Measurements from ENCODE around the gene UNC5CL. TPM values are rescaled to one million over a fixed set of nuclear protein-coding genes. Genes with fewer than 3 reads are reported as not detected.
"Not testable (repeated sequence)": the region's sequence is repeated elsewhere in the genome, so short reads cannot be mapped to it uniquely, and the experiment has no call there.

UNC5CL gene
- total RNA-seq, 1 experiment from 2014 or later, result 1.1 TPM

DNA sequence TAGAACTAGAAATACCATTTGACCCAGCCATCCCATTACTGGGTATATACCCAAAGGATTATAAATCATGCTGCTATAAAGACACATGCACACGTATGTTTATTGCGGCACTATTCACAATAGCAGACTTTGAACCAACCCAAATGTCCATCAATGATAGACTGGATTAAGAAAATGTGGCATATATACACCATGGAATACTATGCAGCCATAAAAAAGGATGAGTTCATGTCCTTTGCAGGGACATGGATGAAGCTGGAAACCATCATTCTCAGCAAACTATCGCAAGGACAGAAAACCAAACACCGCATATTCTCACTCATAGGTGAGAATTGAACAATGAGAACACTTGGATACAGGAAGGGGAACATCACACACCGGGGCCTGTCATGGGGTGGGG is 23.2 kb downstream of the UNC5CL start:
- H2AFZ ChIP-seq (ENCODE audit: low read length); H3K9ac ChIP-seq (ENCODE audit: low read length); H3K4me3 ChIP-seq (ENCODE audit: low read length); H3K4me2 ChIP-seq (ENCODE audit: low read depth, low read length, poor library complexity, severe bottlenecking); H3K9me3 ChIP-seq (ENCODE audit: low read length); H3K9me2 ChIP-seq (replicated peaks; ENCODE audit: insufficient read depth, low read length); DNase-seq; H3K4me1 ChIP-seq (ENCODE audit: low read length); H3K27me3 ChIP-seq (ENCODE audit: low read length); H3K27ac ChIP-seq (ENCODE audit: low read length); H3K36me3 ChIP-seq (ENCODE audit: insufficient read depth, low read length); H3K79me2 ChIP-seq (ENCODE audit: low read length); H4K20me1 ChIP-seq (ENCODE audit: insufficient read depth, low read depth, low read length): not testable (repeated sequence)

DNA sequence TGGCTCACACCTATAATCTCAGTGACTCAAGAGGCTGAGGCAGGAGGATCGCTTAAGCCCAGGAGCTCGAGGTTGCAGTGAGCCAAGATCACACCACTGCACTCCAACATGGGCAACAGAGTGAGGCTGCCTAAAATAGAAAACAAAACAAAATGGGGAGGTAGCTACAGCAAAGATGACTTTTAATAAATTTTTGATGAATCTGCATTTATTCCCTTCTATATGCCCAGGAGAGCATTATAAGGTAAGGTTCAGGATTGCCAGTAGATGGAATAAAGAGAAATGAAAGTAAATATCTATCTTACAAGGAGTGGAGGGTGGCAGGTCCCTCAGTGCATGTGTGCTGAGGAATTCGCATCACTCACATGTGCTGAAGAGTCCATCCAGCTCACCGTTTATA is 24.2 kb downstream of the UNC5CL start:
- no peak overlapping the region for H3K9ac ChIP-seq (ENCODE audit: low read length)
- no peak overlapping the region for H3K27ac ChIP-seq (ENCODE audit: low read length)
- DNase-seq, result no peak
- no peaks in the 10 kb centered on the region for H3K79me2 ChIP-seq (ENCODE audit: low read length)
- H3K4me1 ChIP-seq (ENCODE audit: low read length), result no peaks in the 10 kb centered on the region
- no peaks in the 10 kb centered on the region for H4K20me1 ChIP-seq (ENCODE audit: insufficient read depth, low read depth, low read length)
- H3K4me3 ChIP-seq (ENCODE audit: low read length), result no peak overlapping the region
- no peak overlapping the region for H2AFZ ChIP-seq (ENCODE audit: low read length)
- no peaks in the 10 kb centered on the region for H3K9me3 ChIP-seq (ENCODE audit: low read length)
- no peak overlapping the region for H3K4me2 ChIP-seq (ENCODE audit: low read depth, low read length, poor library complexity, severe bottlenecking)
- H3K9me2 ChIP-seq (replicated peaks; ENCODE audit: insufficient read depth, low read length), result no peaks in the 10 kb centered on the region
- no peaks in the 10 kb centered on the region for H3K27me3 ChIP-seq (ENCODE audit: low read length)
- no peaks in the 10 kb centered on the region for H3K36me3 ChIP-seq (ENCODE audit: insufficient read depth, low read length)

- Histone ChIP-seq H3K27ac (ENCODE audit: low read length) (no peak overlapping the region), H3K4me2 (ENCODE audit: low read depth, low read length, poor library complexity, severe bottlenecking) (no peak overlapping the region), H3K4me1 (ENCODE audit: low read length) (no peaks in the 10 kb centered on the region), H3K27me3 (ENCODE audit: low read length) (no peaks in the 10 kb centered on the region), H3K4me3 (ENCODE audit: low read length) (no peak overlapping the region), H2AFZ (ENCODE audit: low read length) (no peak overlapping the region), H4K20me1 (ENCODE audit: insufficient read depth, low read depth, low read length) (no peaks in the 10 kb centered on the region), H3K36me3 (ENCODE audit: insufficient read depth, low read length) (no peaks in the 10 kb centered on the region), H3K9ac (ENCODE audit: low read length) (no peak overlapping the region), H3K9me3 (ENCODE audit: low read length) (no peaks in the 10 kb centered on the region), H3K9me2 (replicated peaks; ENCODE audit: insufficient read depth, low read length) (no peaks in the 10 kb centered on the region), H3K79me2 (ENCODE audit: low read length) (no peaks in the 10 kb centered on the region)
- no peak for DNase-seq
These were observed 25.4 kb downstream of the UNC5CL start for GRCh38 chr6:41013466-41014153.

GRCh38 chr6:41011673-41012072 is 27.3 kb downstream of the UNC5CL start:
- Histone ChIP-seq H2AFZ (ENCODE audit: low read length) (no peak overlapping the region), H3K9me3 (ENCODE audit: low read length) (no peaks in the 10 kb centered on the region), H3K79me2 (ENCODE audit: low read length) (no peaks in the 10 kb centered on the region), H3K27me3 (ENCODE audit: low read length) (no peaks in the 10 kb centered on the region), H3K9me2 (replicated peaks; ENCODE audit: insufficient read depth, low read length) (no peaks in the 10 kb centered on the region), H3K4me1 (ENCODE audit: low read length) (no peaks in the 10 kb centered on the region), H3K9ac (ENCODE audit: low read length) (no peak overlapping the region), H3K27ac (ENCODE audit: low read length) (no peak overlapping the region), H3K4me3 (ENCODE audit: low read length) (no peak overlapping the region), H4K20me1 (ENCODE audit: insufficient read depth, low read depth, low read length) (no peaks in the 10 kb centered on the region), H3K36me3 (ENCODE audit: insufficient read depth, low read length) (no peaks in the 10 kb centered on the region), H3K4me2 (ENCODE audit: low read depth, low read length, poor library complexity, severe bottlenecking) (no peak overlapping the region)
- DNase-seq, result no peak

GRCh38 chr6:41009669-41010068 is 29.4 kb downstream of the UNC5CL start:
- no peak for DNase-seq
- no peaks in the 10 kb centered on the region for H3K9me2 ChIP-seq (replicated peaks; ENCODE audit: insufficient read depth, low read length)
- no peaks in the 10 kb centered on the region for H3K27me3 ChIP-seq (ENCODE audit: low read length)
- no peak overlapping the region for H3K4me3 ChIP-seq (ENCODE audit: low read length)
- no peak overlapping the region for H3K27ac ChIP-seq (ENCODE audit: low read length)
- H3K79me2 ChIP-seq (ENCODE audit: low read length), result no peaks in the 10 kb centered on the region
- no peaks in the 10 kb centered on the region for H4K20me1 ChIP-seq (ENCODE audit: insufficient read depth, low read depth, low read length)
- H2AFZ ChIP-seq (ENCODE audit: low read length), result no peak overlapping the region
- H3K36me3 ChIP-seq (ENCODE audit: insufficient read depth, low read length), result no peaks in the 10 kb centered on the region
- no peaks in the 10 kb centered on the region for H3K4me1 ChIP-seq (ENCODE audit: low read length)
- H3K9me3 ChIP-seq (ENCODE audit: low read length), result no peaks in the 10 kb centered on the region
- no peak overlapping the region for H3K9ac ChIP-seq (ENCODE audit: low read length)
- H3K4me2 ChIP-seq (ENCODE audit: low read depth, low read length, poor library complexity, severe bottlenecking), result no peak overlapping the region

DNA sequence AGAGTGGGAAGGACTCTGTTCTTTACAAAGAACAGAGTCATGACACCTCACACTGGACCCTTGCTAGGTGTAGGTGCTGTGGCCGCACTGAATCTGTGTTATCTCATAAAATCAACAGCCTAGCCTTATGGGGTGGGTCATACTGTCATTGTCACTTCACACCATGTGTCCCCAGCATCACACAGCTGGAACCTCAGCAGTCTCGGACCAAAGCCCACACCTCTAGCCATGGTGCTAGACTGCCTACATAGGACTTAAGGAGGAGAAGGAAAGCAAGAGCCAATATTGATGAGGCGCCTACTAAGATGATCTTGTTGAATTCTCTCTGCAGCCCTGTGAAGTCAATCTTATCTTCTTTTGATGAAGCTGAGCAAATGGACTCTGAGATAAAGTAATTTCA is 31.0 kb downstream of the UNC5CL start:
- Histone ChIP-seq H3K4me3 (ENCODE audit: low read length) (no peak overlapping the region), H3K79me2 (ENCODE audit: low read length) (no peaks in the 10 kb centered on the region), H3K27ac (ENCODE audit: low read length) (no peak overlapping the region), H3K27me3 (ENCODE audit: low read length) (no peaks in the 10 kb centered on the region), H3K4me2 (ENCODE audit: low read depth, low read length, poor library complexity, severe bottlenecking) (no peak overlapping the region), H3K36me3 (ENCODE audit: insufficient read depth, low read length) (no peaks in the 10 kb centered on the region), H2AFZ (ENCODE audit: low read length) (no peak overlapping the region), H3K9ac (ENCODE audit: low read length) (no peak overlapping the region), H4K20me1 (ENCODE audit: insufficient read depth, low read depth, low read length) (no peaks in the 10 kb centered on the region), H3K9me3 (ENCODE audit: low read length) (no peaks in the 10 kb centered on the region), H3K9me2 (replicated peaks; ENCODE audit: insufficient read depth, low read length) (no peaks in the 10 kb centered on the region), H3K4me1 (ENCODE audit: low read length) (no peaks in the 10 kb centered on the region)
- no peak for DNase-seq

GRCh38 chr6:41006980-41007379 is 32.0 kb downstream of the UNC5CL start:
- H3K9ac ChIP-seq (ENCODE audit: low read length); H2AFZ ChIP-seq (ENCODE audit: low read length); H3K4me1 ChIP-seq (ENCODE audit: low read length); H3K36me3 ChIP-seq (ENCODE audit: insufficient read depth, low read length); H3K9me2 ChIP-seq (replicated peaks; ENCODE audit: insufficient read depth, low read length); H3K79me2 ChIP-seq (ENCODE audit: low read length); H3K27me3 ChIP-seq (ENCODE audit: low read length); H3K27ac ChIP-seq (ENCODE audit: low read length); H3K4me3 ChIP-seq (ENCODE audit: low read length); DNase-seq; H3K4me2 ChIP-seq (ENCODE audit: low read depth, low read length, poor library complexity, severe bottlenecking); H3K9me3 ChIP-seq (ENCODE audit: low read length); H4K20me1 ChIP-seq (ENCODE audit: insufficient read depth, low read depth, low read length): not testable (repeated sequence)

GRCh38 chr6:41006217-41006616 is 32.8 kb downstream of the UNC5CL start:
- H2AFZ ChIP-seq (ENCODE audit: low read length); H3K4me2 ChIP-seq (ENCODE audit: low read depth, low read length, poor library complexity, severe bottlenecking); H3K79me2 ChIP-seq (ENCODE audit: low read length); H3K27me3 ChIP-seq (ENCODE audit: low read length); H3K4me1 ChIP-seq (ENCODE audit: low read length); H3K9me2 ChIP-seq (replicated peaks; ENCODE audit: insufficient read depth, low read length); H3K36me3 ChIP-seq (ENCODE audit: insufficient read depth, low read length); H3K9ac ChIP-seq (ENCODE audit: low read length); H3K4me3 ChIP-seq (ENCODE audit: low read length); H3K9me3 ChIP-seq (ENCODE audit: low read length); H4K20me1 ChIP-seq (ENCODE audit: insufficient read depth, low read depth, low read length); H3K27ac ChIP-seq (ENCODE audit: low read length): not testable (repeated sequence)
- DNase-seq, result peak; percentile 85

GRCh38 chr6:41002168-41002567 is 36.9 kb downstream of the UNC5CL start:
- Histone ChIP-seq H3K79me2 (ENCODE audit: low read length) (no peaks in the 10 kb centered on the region), H3K27ac (ENCODE audit: low read length) (no peak overlapping the region), H3K36me3 (ENCODE audit: insufficient read depth, low read length) (no peaks in the 10 kb centered on the region), H3K27me3 (ENCODE audit: low read length) (no peaks in the 10 kb centered on the region), H3K9me3 (ENCODE audit: low read length) (no peaks in the 10 kb centered on the region), H2AFZ (ENCODE audit: low read length) (no peak overlapping the region), H3K9me2 (replicated peaks; ENCODE audit: insufficient read depth, low read length) (no peaks in the 10 kb centered on the region), H4K20me1 (ENCODE audit: insufficient read depth, low read depth, low read length) (no peaks in the 10 kb centered on the region), H3K4me2 (ENCODE audit: low read depth, low read length, poor library complexity, severe bottlenecking) (no peak overlapping the region), H3K4me3 (ENCODE audit: low read length) (no peak overlapping the region), H3K4me1 (ENCODE audit: low read length) (no peaks in the 10 kb centered on the region), H3K9ac (ENCODE audit: low read length) (no peak overlapping the region)
- DNase-seq, result no peak
